ENCODE data around the gene IFITM10. TPM values are rescaled to one million over a fixed set of nuclear protein-coding genes. Genes with fewer than 3 reads are reported as not detected.

IFITM10 gene
- total and polyA plus RNA-seq, 2 donors (not counting 1 experiment from before 2014, with no cell fraction given) = 0.09 to 1.7 TPM

DNA sequence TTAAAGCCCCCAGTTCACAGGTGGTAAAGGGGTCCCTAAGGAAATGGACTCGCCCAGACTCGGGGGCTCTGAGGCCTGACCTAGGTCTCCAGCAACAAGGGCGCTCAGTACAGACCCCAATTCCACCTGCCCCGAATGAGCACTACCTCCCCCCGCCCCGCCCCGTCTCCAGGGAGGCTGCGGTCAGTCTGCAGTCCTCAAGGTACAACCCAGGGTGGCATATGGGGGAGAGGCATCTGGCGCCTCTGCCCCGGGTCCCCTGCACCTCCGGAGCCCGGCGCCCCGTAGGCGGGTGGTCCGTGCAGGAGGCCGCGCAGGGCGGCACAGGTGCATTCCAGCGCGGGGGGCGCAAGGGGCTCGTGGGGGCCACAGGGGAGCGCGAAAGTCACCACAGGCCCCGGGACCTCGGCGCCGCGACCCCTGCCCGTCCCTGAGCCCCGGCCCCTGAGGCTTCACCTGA is 13.0 kb upstream of the IFITM10 start:
- intact Hi-C loops (cut with micrococcal nuclease) = loop anchor here (5.0 to 10.0 kb wide), 2 partner anchors 81 to 1229 kb away; partner anchors contain the start of gene NAP1L4
- no peak overlapping the region for H3K27ac Mint-ChIP-seq

More for the DNA sequence above, 13.0 kb upstream of the IFITM10 start:
- WGBS (ENCODE audit: insufficient coverage) = under 1% methylated on average over 30 of the region's 32 CpGs
- TF ChIP-seq, protein P1, sequence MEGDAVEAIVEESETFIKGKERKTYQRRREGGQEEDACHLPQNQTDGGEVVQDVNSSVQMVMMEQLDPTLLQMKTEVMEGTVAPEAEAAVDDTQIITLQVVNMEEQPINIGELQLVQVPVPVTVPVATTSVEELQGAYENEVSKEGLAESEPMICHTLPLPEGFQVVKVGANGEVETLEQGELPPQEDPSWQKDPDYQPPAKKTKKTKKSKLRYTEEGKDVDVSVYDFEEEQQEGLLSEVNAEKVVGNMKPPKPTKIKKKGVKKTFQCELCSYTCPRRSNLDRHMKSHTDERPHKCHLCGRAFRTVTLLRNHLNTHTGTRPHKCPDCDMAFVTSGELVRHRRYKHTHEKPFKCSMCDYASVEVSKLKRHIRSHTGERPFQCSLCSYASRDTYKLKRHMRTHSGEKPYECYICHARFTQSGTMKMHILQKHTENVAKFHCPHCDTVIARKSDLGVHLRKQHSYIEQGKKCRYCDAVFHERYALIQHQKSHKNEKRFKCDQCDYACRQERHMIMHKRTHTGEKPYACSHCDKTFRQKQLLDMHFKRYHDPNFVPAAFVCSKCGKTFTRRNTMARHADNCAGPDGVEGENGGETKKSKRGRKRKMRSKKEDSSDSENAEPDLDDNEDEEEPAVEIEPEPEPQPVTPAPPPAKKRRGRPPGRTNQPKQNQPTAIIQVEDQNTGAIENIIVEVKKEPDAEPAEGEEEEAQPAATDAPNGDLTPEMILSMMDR (IDR thresholded peaks at IDR 0.05) = no peak
- TF ChIP-seq EZH2 (IDR thresholded peaks at IDR 0.05; ENCODE audit: borderline replicate concordance, insufficient read depth, low read depth, low read length, poor library complexity, severe bottlenecking) = no peak
- Histone ChIP-seq H3K27me3 (replicated peaks in 1 of 4; ENCODE audit: control extremely low read depth in 1 of 4, control insufficient read depth in 3 of 4, insufficient read depth in 4 of 4, low read length in 3 of 4) (peaks cover 0 to 4% (median 0%) of the 10 kb centered on the region in 4 experiments), H3K27ac (ENCODE audit: low read length in 2 of 2) (peak overlapping the region in 1 of 2 donors; percentile 62), H3K9me3 (ENCODE audit: control extremely low read depth in 1 of 3, control insufficient read depth in 2 of 3, insufficient read depth in 1 of 3, low read length in 2 of 3) (no peaks in the 10 kb centered on the region), H3K4me2 (replicated peaks; ENCODE audit: low read depth, low read length, poor library complexity, severe bottlenecking) (peak overlapping the region; percentile 99), H4K20me1 (ENCODE audit: control insufficient read depth, insufficient read depth, low read length, poor library complexity, severe bottlenecking) (peaks cover 22% of the 10 kb centered on the region), H3K36me3 (replicated peaks in 1 of 2; ENCODE audit: control extremely low read depth in 1 of 2, control insufficient read depth in 1 of 2, extremely low read depth in 1 of 2, insufficient read depth in 2 of 2, low read length in 1 of 2) (peaks cover 0 to 2% of the 10 kb centered on the region in 2 experiments), H2AFZ (ENCODE audit: insufficient read depth, low read depth, low read length, poor library complexity, severe bottlenecking) (peak overlapping the region; percentile 98), H3K79me2 (ENCODE audit: control insufficient read depth, insufficient read depth, low read length) (peaks cover 19% of the 10 kb centered on the region), H3K4me1 (ENCODE audit: control insufficient read depth in 2 of 2, insufficient read depth in 2 of 2, low read length in 2 of 2) (peaks cover 13 to 32% of the 10 kb centered on the region in 2 donors), H3K9ac (ENCODE audit: low read length) (peak overlapping the region; percentile 81), H3K4me3 (ENCODE audit: control extremely low read depth in 1 of 5, extremely low read depth in 1 of 5, insufficient read depth in 1 of 5, low read depth in 2 of 5, low read length in 4 of 5) (peak overlapping the region; percentile 16 to 80 (median 71))
- DNase-seq (no peak), ATAC-seq (ENCODE audit: low read depth) (peak; percentile 26)
- POLR2A ChIA-PET = no interaction called here
- Mint-ChIP-seq H3K9me3 (ENCODE audit: insufficient read depth) (no peaks in the 10 kb centered on the region), H3K4me1 (peaks cover 18% of the 10 kb centered on the region), H3K27me3 (no peaks in the 10 kb centered on the region), H3K4me3 (peak overlapping the region; percentile 67)
- CTCF ChIA-PET = interaction anchor here (1.1 kb wide), 1 partner anchor 70 kb away, joined by 4 read pairs; no protein-coding TSS in a partner anchor

Measured in B cell (primary cell).